Upper lobe of left lung (tissue), 4 donors: Measurements from ENCODE around the gene AKAP6.

Source experiments
- EP300 ChIP-seq, 4 donors: sonication (generic); formaldehyde crosslinking; IDR thresholded peaks; one replicate each; pipeline ENCODE4 v1.5.1; 2017; ENCODE audit warnings: antibody characterized with exemption in 4 of 4, control low read depth in 2 of 4
- POLR2A ChIP-seq, 4 donors: fragments of 450-650 bp; IDR thresholded peaks; one replicate each; pipeline ENCODE4 v1.5.1; 2016 to 2017; ENCODE audit warnings: antibody characterized with exemption in 4 of 4, mild to moderate bottlenecking in 2 of 4
- POLR2AphosphoS5 ChIP-seq, 2 donors: sonication (generic); formaldehyde crosslinking; IDR thresholded peaks; one replicate each; pipeline ENCODE4 v1.5.1; 2017; ENCODE audit warnings: antibody characterized with exemption in 2 of 2
- TF ChIP-seq, protein P1 (sequence below), 6 experiments: fragments of 450-650 bp in 4 of 6; fragments of 200-600 bp in 2 of 6; sonication (generic) in 2 of 6; IDR thresholded peaks; one replicate each; pipeline ENCODE4 v1.5.1; 2016 to 2019; ENCODE audit warnings: antibody characterized with exemption in 6 of 6

DNA sequence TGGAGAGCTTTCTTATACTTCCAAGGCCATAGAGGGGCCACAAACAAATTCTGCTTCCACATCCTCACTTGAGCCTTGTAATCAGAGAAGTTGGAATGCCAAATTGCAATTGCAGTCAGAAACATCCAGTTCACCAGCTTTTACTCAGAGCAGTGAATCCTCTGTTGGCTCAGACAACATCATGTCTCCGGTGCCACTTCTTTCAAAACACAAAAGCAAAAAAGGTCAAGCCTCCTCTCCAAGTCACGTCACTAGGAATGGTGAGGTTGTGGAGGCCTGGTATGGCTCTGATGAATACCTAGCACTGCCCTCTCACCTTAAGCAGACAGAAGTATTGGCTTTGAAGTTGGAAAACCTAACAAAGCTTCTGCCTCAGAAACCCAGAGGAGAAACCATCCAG is 217.1 kb downstream of the AKAP6 start:
- TF ChIP-seq POLR2A (IDR thresholded peaks at IDR 0.05) (no peak), POLR2AphosphoS5 (IDR thresholded peaks at IDR 0.05) (no peak), EP300 (IDR thresholded peaks at IDR 0.05) (no peak)
- TF ChIP-seq, protein P1, sequence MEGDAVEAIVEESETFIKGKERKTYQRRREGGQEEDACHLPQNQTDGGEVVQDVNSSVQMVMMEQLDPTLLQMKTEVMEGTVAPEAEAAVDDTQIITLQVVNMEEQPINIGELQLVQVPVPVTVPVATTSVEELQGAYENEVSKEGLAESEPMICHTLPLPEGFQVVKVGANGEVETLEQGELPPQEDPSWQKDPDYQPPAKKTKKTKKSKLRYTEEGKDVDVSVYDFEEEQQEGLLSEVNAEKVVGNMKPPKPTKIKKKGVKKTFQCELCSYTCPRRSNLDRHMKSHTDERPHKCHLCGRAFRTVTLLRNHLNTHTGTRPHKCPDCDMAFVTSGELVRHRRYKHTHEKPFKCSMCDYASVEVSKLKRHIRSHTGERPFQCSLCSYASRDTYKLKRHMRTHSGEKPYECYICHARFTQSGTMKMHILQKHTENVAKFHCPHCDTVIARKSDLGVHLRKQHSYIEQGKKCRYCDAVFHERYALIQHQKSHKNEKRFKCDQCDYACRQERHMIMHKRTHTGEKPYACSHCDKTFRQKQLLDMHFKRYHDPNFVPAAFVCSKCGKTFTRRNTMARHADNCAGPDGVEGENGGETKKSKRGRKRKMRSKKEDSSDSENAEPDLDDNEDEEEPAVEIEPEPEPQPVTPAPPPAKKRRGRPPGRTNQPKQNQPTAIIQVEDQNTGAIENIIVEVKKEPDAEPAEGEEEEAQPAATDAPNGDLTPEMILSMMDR (IDR thresholded peaks at IDR 0.05): no peak
